ENCODE measurements around the gene MOB3B.
"Not testable (repeated sequence)": the region's sequence is repeated elsewhere in the genome, so short reads cannot be mapped to it uniquely, and the experiment has no call there.

MOB3B gene

GRCh38 chr9:27457445-27457844 is 72.2 kb downstream of the MOB3B start:
- Histone ChIP-seq H3K9me3 (ENCODE audit: control insufficient read depth, low read length) (no peaks in the 10 kb centered on the region), H3K27ac (ENCODE audit: insufficient read depth, low read length, poor library complexity, severe bottlenecking) (no peak overlapping the region), H3K4me1 (ENCODE audit: control insufficient read depth, insufficient read depth, low read length, poor library complexity, severe bottlenecking) (no peaks in the 10 kb centered on the region), H3K4me3 (ENCODE audit: insufficient read depth, low read depth, low read length, poor library complexity, severe bottlenecking) (no peak overlapping the region), H3K36me3 (ENCODE audit: control insufficient read depth, insufficient read depth, low read length) (no peaks in the 10 kb centered on the region), H3K27me3 (replicated peaks; ENCODE audit: control insufficient read depth, insufficient read depth, low read length, poor library complexity, severe bottlenecking) (no peaks in the 10 kb centered on the region)
- DNase-seq = no peak

GRCh38 chr9:27453860-27454553 is 75.6 kb downstream of the MOB3B start:
- Histone ChIP-seq H3K27ac (ENCODE audit: insufficient read depth, low read length, poor library complexity, severe bottlenecking) (no peak overlapping the region), H3K4me3 (ENCODE audit: insufficient read depth, low read depth, low read length, poor library complexity, severe bottlenecking) (no peak overlapping the region), H3K27me3 (replicated peaks; ENCODE audit: control insufficient read depth, insufficient read depth, low read length, poor library complexity, severe bottlenecking) (no peaks in the 10 kb centered on the region), H3K36me3 (ENCODE audit: control insufficient read depth, insufficient read depth, low read length) (no peaks in the 10 kb centered on the region), H3K4me1 (ENCODE audit: control insufficient read depth, insufficient read depth, low read length, poor library complexity, severe bottlenecking) (no peaks in the 10 kb centered on the region), H3K9me3 (ENCODE audit: control insufficient read depth, low read length) (no peaks in the 10 kb centered on the region)
- no peak for DNase-seq

- H3K27me3 ChIP-seq (replicated peaks; ENCODE audit: control insufficient read depth, insufficient read depth, low read length, poor library complexity, severe bottlenecking) = no peaks in the 10 kb centered on the region
- no peak overlapping the region for H3K4me3 ChIP-seq (ENCODE audit: insufficient read depth, low read depth, low read length, poor library complexity, severe bottlenecking)
- H3K9me3 ChIP-seq (ENCODE audit: control insufficient read depth, low read length) = no peaks in the 10 kb centered on the region
- H3K4me1 ChIP-seq (ENCODE audit: control insufficient read depth, insufficient read depth, low read length, poor library complexity, severe bottlenecking) = no peaks in the 10 kb centered on the region
- no peak for DNase-seq
- no peak overlapping the region for H3K27ac ChIP-seq (ENCODE audit: insufficient read depth, low read length, poor library complexity, severe bottlenecking)
- H3K36me3 ChIP-seq (ENCODE audit: control insufficient read depth, insufficient read depth, low read length) = no peaks in the 10 kb centered on the region
Observed at GRCh38 chr9:27451207-27451797, 78.3 kb downstream of the MOB3B start.

- H3K27ac ChIP-seq (ENCODE audit: insufficient read depth, low read length, poor library complexity, severe bottlenecking) = no peak overlapping the region
- H3K4me1 ChIP-seq (ENCODE audit: control insufficient read depth, insufficient read depth, low read length, poor library complexity, severe bottlenecking) = no peaks in the 10 kb centered on the region
- DNase-seq = no peak
- H3K4me3 ChIP-seq (ENCODE audit: insufficient read depth, low read depth, low read length, poor library complexity, severe bottlenecking) = no peak overlapping the region
- no peaks in the 10 kb centered on the region for H3K36me3 ChIP-seq (ENCODE audit: control insufficient read depth, insufficient read depth, low read length)
- no peaks in the 10 kb centered on the region for H3K27me3 ChIP-seq (replicated peaks; ENCODE audit: control insufficient read depth, insufficient read depth, low read length, poor library complexity, severe bottlenecking)
- H3K9me3 ChIP-seq (ENCODE audit: control insufficient read depth, low read length) = no peaks in the 10 kb centered on the region
Observed at GRCh38 chr9:27450752-27451151, 78.9 kb downstream of the MOB3B start.

- not testable (repeated sequence) for H3K27ac ChIP-seq (ENCODE audit: insufficient read depth, low read length, poor library complexity, severe bottlenecking); DNase-seq; H3K4me3 ChIP-seq (ENCODE audit: insufficient read depth, low read depth, low read length, poor library complexity, severe bottlenecking); H3K27me3 ChIP-seq (replicated peaks; ENCODE audit: control insufficient read depth, insufficient read depth, low read length, poor library complexity, severe bottlenecking); H3K36me3 ChIP-seq (ENCODE audit: control insufficient read depth, insufficient read depth, low read length); H3K4me1 ChIP-seq (ENCODE audit: control insufficient read depth, insufficient read depth, low read length, poor library complexity, severe bottlenecking); H3K9me3 ChIP-seq (ENCODE audit: control insufficient read depth, low read length)
Observed at GRCh38 chr9:27448356-27448755, 81.3 kb downstream of the MOB3B start.

GRCh38 chr9:27447031-27447683 is 82.5 kb downstream of the MOB3B start:
- no peaks in the 10 kb centered on the region for H3K36me3 ChIP-seq (ENCODE audit: control insufficient read depth, insufficient read depth, low read length)
- H3K4me3 ChIP-seq (ENCODE audit: insufficient read depth, low read depth, low read length, poor library complexity, severe bottlenecking) = no peak overlapping the region
- H3K27ac ChIP-seq (ENCODE audit: insufficient read depth, low read length, poor library complexity, severe bottlenecking) = no peak overlapping the region
- no peaks in the 10 kb centered on the region for H3K9me3 ChIP-seq (ENCODE audit: control insufficient read depth, low read length)
- no peaks in the 10 kb centered on the region for H3K27me3 ChIP-seq (replicated peaks; ENCODE audit: control insufficient read depth, insufficient read depth, low read length, poor library complexity, severe bottlenecking)
- H3K4me1 ChIP-seq (ENCODE audit: control insufficient read depth, insufficient read depth, low read length, poor library complexity, severe bottlenecking) = no peaks in the 10 kb centered on the region
- DNase-seq = no peak

GRCh38 chr9:27445688-27446087 is 83.9 kb downstream of the MOB3B start:
- Histone ChIP-seq H3K4me1 (ENCODE audit: control insufficient read depth, insufficient read depth, low read length, poor library complexity, severe bottlenecking) (no peaks in the 10 kb centered on the region), H3K9me3 (ENCODE audit: control insufficient read depth, low read length) (no peaks in the 10 kb centered on the region), H3K4me3 (ENCODE audit: insufficient read depth, low read depth, low read length, poor library complexity, severe bottlenecking) (no peak overlapping the region), H3K27ac (ENCODE audit: insufficient read depth, low read length, poor library complexity, severe bottlenecking) (no peak overlapping the region), H3K27me3 (replicated peaks; ENCODE audit: control insufficient read depth, insufficient read depth, low read length, poor library complexity, severe bottlenecking) (no peaks in the 10 kb centered on the region), H3K36me3 (ENCODE audit: control insufficient read depth, insufficient read depth, low read length) (no peaks in the 10 kb centered on the region)
- no peak for DNase-seq

GRCh38 chr9:27445057-27445595 is 84.5 kb downstream of the MOB3B start:
- no peaks in the 10 kb centered on the region for H3K36me3 ChIP-seq (ENCODE audit: control insufficient read depth, insufficient read depth, low read length)
- H3K27me3 ChIP-seq (replicated peaks; ENCODE audit: control insufficient read depth, insufficient read depth, low read length, poor library complexity, severe bottlenecking) = no peaks in the 10 kb centered on the region
- H3K4me3 ChIP-seq (ENCODE audit: insufficient read depth, low read depth, low read length, poor library complexity, severe bottlenecking) = no peak overlapping the region
- no peaks in the 10 kb centered on the region for H3K9me3 ChIP-seq (ENCODE audit: control insufficient read depth, low read length)
- no peak overlapping the region for H3K27ac ChIP-seq (ENCODE audit: insufficient read depth, low read length, poor library complexity, severe bottlenecking)
- no peaks in the 10 kb centered on the region for H3K4me1 ChIP-seq (ENCODE audit: control insufficient read depth, insufficient read depth, low read length, poor library complexity, severe bottlenecking)
- DNase-seq = no peak

- Histone ChIP-seq H3K4me3 (ENCODE audit: insufficient read depth, low read depth, low read length, poor library complexity, severe bottlenecking) (no peak overlapping the region), H3K36me3 (ENCODE audit: control insufficient read depth, insufficient read depth, low read length) (no peaks in the 10 kb centered on the region), H3K27me3 (replicated peaks; ENCODE audit: control insufficient read depth, insufficient read depth, low read length, poor library complexity, severe bottlenecking) (no peaks in the 10 kb centered on the region), H3K27ac (ENCODE audit: insufficient read depth, low read length, poor library complexity, severe bottlenecking) (no peak overlapping the region), H3K9me3 (ENCODE audit: control insufficient read depth, low read length) (no peaks in the 10 kb centered on the region), H3K4me1 (ENCODE audit: control insufficient read depth, insufficient read depth, low read length, poor library complexity, severe bottlenecking) (no peaks in the 10 kb centered on the region)
- DNase-seq = no peak
Observed at GRCh38 chr9:27442464-27442863, 87.2 kb downstream of the MOB3B start.

GRCh38 chr9:27441741-27442070 is 87.9 kb downstream of the MOB3B start:
- no peaks in the 10 kb centered on the region for H3K27me3 ChIP-seq (replicated peaks; ENCODE audit: control insufficient read depth, insufficient read depth, low read length, poor library complexity, severe bottlenecking)
- H3K9me3 ChIP-seq (ENCODE audit: control insufficient read depth, low read length) = no peaks in the 10 kb centered on the region
- DNase-seq = no peak
- H3K36me3 ChIP-seq (ENCODE audit: control insufficient read depth, insufficient read depth, low read length) = no peaks in the 10 kb centered on the region
- H3K4me3 ChIP-seq (ENCODE audit: insufficient read depth, low read depth, low read length, poor library complexity, severe bottlenecking) = no peak overlapping the region
- no peak overlapping the region for H3K27ac ChIP-seq (ENCODE audit: insufficient read depth, low read length, poor library complexity, severe bottlenecking)
- no peaks in the 10 kb centered on the region for H3K4me1 ChIP-seq (ENCODE audit: control insufficient read depth, insufficient read depth, low read length, poor library complexity, severe bottlenecking)
